IMR-90 (cell line): Measurements from ENCODE around the gene KCNE2. TPM values are rescaled to one million over a fixed set of nuclear protein-coding genes. Genes with fewer than 3 reads are reported as not detected.

Source experiments
- ATAC-seq: fragments of 200-7000 bp; cut with Tn5 transposase; 2 replicates; pipeline ENCODE4 v1.9.1; 2020; ENCODE audit warnings: low read depth, mild to moderate bottlenecking, moderate library complexity
- BruUV-seq: library from RNA; stranded (reverse); fragments of 400-500 nt; replicated peaks from 2 replicates; lab custom pipeline; 2021; lab: Mats Ljungman, UMichigan
- CTCF ChIA-PET: fragments of 300-600 bp; formaldehyde crosslinking; extraction: SDS; loops from one replicate; lab custom pipeline; 2021; ENCODE audit warnings: antibody characterized with exemption; lab: Yijun Ruan, JAX
- POLR2A ChIA-PET: fragments of 300-600 bp; sonication (Branson Sonifier 250); formaldehyde crosslinking; loops from one replicate; lab custom pipeline; 2022; ENCODE audit warnings: antibody characterized with exemption; ENCODE audit not compliant: unreplicated experiment; lab: Charles Lee
- DNase-seq: peaks from one replicate; pipeline ENCODE4 v3.0.0; 2013
- H2AFZ ChIP-seq: replicated peaks from 2 replicates; pipeline ENCODE3; 2013; ENCODE audit warnings: low read length, mild to moderate bottlenecking; ENCODE audit not compliant: poor library complexity
- H2AK5ac ChIP-seq: 2 replicates; pipeline ENCODE4 v1.6.1; 2013; ENCODE audit warnings: low read depth, low read length, inconsistent platforms
- H2AK9ac ChIP-seq: replicated peaks from 2 replicates; pipeline ENCODE3; 2013; ENCODE audit warnings: mild to moderate bottlenecking, low read depth, low read length, moderate library complexity; ENCODE audit not compliant: poor library complexity
- H2BK120ac ChIP-seq: 2 replicates; pipeline ENCODE4 v1.6.1; 2013; ENCODE audit warnings: low read depth, low read length, inconsistent platforms
- H2BK15ac ChIP-seq: 3 replicates; pipeline ENCODE4 v1.6.1; 2013; ENCODE audit warnings: low read depth, low read length, inconsistent platforms
- H2BK20ac ChIP-seq: 2 replicates; pipeline ENCODE4 v1.6.1; 2013; ENCODE audit warnings: low read depth, mild to moderate bottlenecking, inconsistent platforms, low read length, moderate library complexity
- H2BK5ac ChIP-seq: 2 replicates; pipeline ENCODE4 v1.6.1; 2013; ENCODE audit warnings: mild to moderate bottlenecking, low read depth, low read length, inconsistent platforms; ENCODE audit not compliant: poor library complexity, severe bottlenecking
- H3K14ac ChIP-seq: replicated peaks from 2 replicates; pipeline ENCODE4 v1.6.1; 2013; ENCODE audit warnings: low read depth, low read length, inconsistent platforms
- H3K18ac ChIP-seq: 2 replicates; pipeline ENCODE4 v1.6.1; 2013; ENCODE audit warnings: low read depth, low read length, control low read depth
- H3K23ac ChIP-seq: 2 replicates; pipeline ENCODE4 v1.6.1; 2013; ENCODE audit warnings: low read depth, low read length, inconsistent platforms
- H3K27ac ChIP-seq: 2 replicates; pipeline ENCODE4 v1.5.1; 2013; ENCODE audit warnings: mild to moderate bottlenecking, control low read depth, low read length; ENCODE audit not compliant: insufficient read depth
- H3K27me3 ChIP-seq: 2 replicates; pipeline ENCODE4 v1.6.1; 2013; ENCODE audit warnings: low read length; ENCODE audit not compliant: control insufficient read depth, insufficient read depth
- H3K36me3 ChIP-seq: 2 replicates; pipeline ENCODE4 v1.6.1; 2013; ENCODE audit warnings: low read length, mixed read lengths; ENCODE audit not compliant: control insufficient read depth, insufficient read depth
- H3K4ac ChIP-seq: 2 replicates; pipeline ENCODE4 v1.6.1; 2013; ENCODE audit warnings: low read depth, low read length, inconsistent platforms
- H3K4me1 ChIP-seq: 2 replicates; pipeline ENCODE4 v1.6.1; 2013; ENCODE audit warnings: low read length, mixed read lengths; ENCODE audit not compliant: control insufficient read depth, insufficient read depth
- H3K4me2 ChIP-seq: 2 replicates; pipeline ENCODE4 v1.6.1; 2013; ENCODE audit warnings: low read depth, mild to moderate bottlenecking, control low read depth, low read length, moderate library complexity
- H3K4me3 ChIP-seq: 2 replicates; pipeline ENCODE4 v1.5.1; 2013; ENCODE audit warnings: low read depth, mild to moderate bottlenecking, control low read depth, low read length, moderate library complexity; ENCODE audit not compliant: insufficient read depth
- H3K56ac ChIP-seq: 2 replicates; pipeline ENCODE4 v1.6.1; 2013; ENCODE audit warnings: low read length, inconsistent platforms; ENCODE audit not compliant: insufficient read depth; ENCODE audit errors: extremely low read depth
- H3K79me1 ChIP-seq, 2 experiments: 2 replicates each; pipeline ENCODE4 v1.6.1; 2013; ENCODE audit warnings: low read length in 2 of 2, inconsistent platforms in 1 of 2, low read depth in 1 of 2
- H3K9ac ChIP-seq: 2 replicates; pipeline ENCODE4 v1.6.1; 2013; ENCODE audit warnings: low read depth, low read length, control low read depth
- H3K9me1 ChIP-seq: 2 replicates; pipeline ENCODE4 v1.6.1; 2013; ENCODE audit warnings: low read length, inconsistent platforms; ENCODE audit not compliant: insufficient read depth
- H3K9me3 ChIP-seq: 2 replicates; pipeline ENCODE4 v1.6.1; 2013; ENCODE audit warnings: low read length; ENCODE audit not compliant: control insufficient read depth, insufficient read depth
- H4K20me1 ChIP-seq: 2 replicates; pipeline ENCODE4 v1.6.1; 2013; ENCODE audit warnings: low read length, inconsistent platforms; ENCODE audit not compliant: insufficient read depth
- H4K5ac ChIP-seq: 2 replicates; pipeline ENCODE4 v1.6.1; 2013; ENCODE audit warnings: mild to moderate bottlenecking, low read depth, low read length, control low read depth
- H4K8ac ChIP-seq, 2 experiments: 2 replicates each; pipeline ENCODE4 v1.6.1; 2013; ENCODE audit warnings: low read depth in 2 of 2, low read length in 2 of 2, control low read depth in 1 of 2, inconsistent platforms in 1 of 2
- H4K91ac ChIP-seq: 2 replicates; pipeline ENCODE4 v1.6.1; 2013; ENCODE audit warnings: low read depth, low read length, inconsistent platforms; ENCODE audit not compliant: insufficient read depth
- BHLHE40 ChIP-seq: fragments of 150-350 bp; IDR thresholded peaks from 2 replicates; pipeline ENCODE4 v1.6.1; 2016; ENCODE audit warnings: mild to moderate bottlenecking, low read depth, low read length
- CEBPB ChIP-seq: IDR thresholded peaks from 2 replicates; pipeline ENCODE4 v1.6.1; 2012; ENCODE audit warnings: low read depth, low read length, improper control_type of control experiment
- CHD1 ChIP-seq: IDR thresholded peaks from 2 replicates; pipeline ENCODE4 v1.6.1; 2012; ENCODE audit warnings: low read depth, low read length, improper control_type of control experiment
- CTCF ChIP-seq: conservative IDR thresholded peaks from 2 replicates; pipeline ENCODE4 v1.5.1; 2012; ENCODE audit warnings: mild to moderate bottlenecking, low read depth, low read length, improper control_type of control experiment
- ELK1 ChIP-seq: fragments of 150-350 bp; IDR thresholded peaks from 2 replicates; pipeline ENCODE4 v1.6.1; 2016; ENCODE audit warnings: low read depth, mild to moderate bottlenecking, low read length, moderate library complexity, borderline replicate concordance
- FOS ChIP-seq: fragments of 150-350 bp; IDR thresholded peaks from 2 replicates; pipeline ENCODE4 v1.6.1; 2016; ENCODE audit warnings: low read depth, low read length
- MAFK ChIP-seq: IDR thresholded peaks from 2 replicates; pipeline ENCODE4 v1.6.1; 2012; ENCODE audit warnings: low read depth, low read length, improper control_type of control experiment
- MAZ ChIP-seq: IDR thresholded peaks from 2 replicates; pipeline ENCODE4 v1.6.1; 2012; ENCODE audit warnings: low read depth, mild to moderate bottlenecking, low read length, improper control_type of control experiment, moderate library complexity, borderline replicate concordance
- MXI1 ChIP-seq: IDR thresholded peaks from 2 replicates; pipeline ENCODE4 v1.6.1; 2012; ENCODE audit warnings: low read depth, mild to moderate bottlenecking, low read length, moderate library complexity, borderline replicate concordance
- NFE2L2 ChIP-seq: fragments of 150-350 bp; IDR thresholded peaks from 2 replicates; pipeline ENCODE4 v1.6.1; 2016; ENCODE audit warnings: low read depth, mild to moderate bottlenecking, low read length
- POLR2A ChIP-seq: IDR thresholded peaks from 2 replicates; pipeline ENCODE4 v1.6.1; 2012; ENCODE audit warnings: mild to moderate bottlenecking, low read depth, low read length
- RAD21 ChIP-seq: IDR thresholded peaks from 2 replicates; pipeline ENCODE4 v1.6.1; 2012; ENCODE audit warnings: low read length, improper control_type of control experiment
- RCOR1 ChIP-seq: IDR thresholded peaks from 2 replicates; pipeline ENCODE4 v1.6.1; 2012; ENCODE audit warnings: mild to moderate bottlenecking, low read length, improper control_type of control experiment; ENCODE audit not compliant: insufficient replicate concordance
- RFX5 ChIP-seq: IDR thresholded peaks from 2 replicates; pipeline ENCODE4 v1.8.0; 2012; ENCODE audit warnings: low read depth, mild to moderate bottlenecking, low read length, moderate library complexity
- SMC3 ChIP-seq: fragments of 150-350 bp; IDR thresholded peaks from 2 replicates; pipeline ENCODE4 v1.6.1; 2016; ENCODE audit warnings: low read depth, mild to moderate bottlenecking, antibody characterized with exemption, low read length, moderate library complexity
- USF2 ChIP-seq: fragments of 150-350 bp; IDR thresholded peaks from 2 replicates; pipeline ENCODE4 v1.6.1; 2017; ENCODE audit warnings: mild to moderate bottlenecking, antibody characterized with exemption, low read length, low read depth
- WGBS, 2 experiments: methylation state at CpG; one replicate each; pipeline versions ENCODE4 v1.1.5 to v1.1.7; 2013; ENCODE audit warnings: missing lambda C conversion rate in 2 of 2; ENCODE audit not compliant: insufficient read length in 1 of 2; ENCODE audit errors: extremely low coverage in 2 of 2; 5-methylcytosine and 5-hydroxymethylcytosine counted together
- dilution Hi-C: fragments of 300-500 bp; cut with HindIII; formaldehyde crosslinking; loops from one replicate; pipeline ENCODE4 v1.14.3; 2018; ENCODE audit warnings: low sequenced_read_pairs; ENCODE audit not compliant: unreplicated experiment
- in situ Hi-C: fragments of 300-500 bp; cut with MboI; formaldehyde crosslinking; loops from 3 replicates; pipeline ENCODE4 v1.14.3; 2019; ENCODE audit warnings: low sequenced_read_pairs, inconsistent platforms, mixed read lengths
- intact Hi-C: fragments of 100-400 bp; cut with micrococcal nuclease; formaldehyde crosslinking; loops from 2 replicates; pipeline ENCODE4 v1.10.0; 2022
- polyA plus RNA-seq, 3 experiments: library from polyadenylated mRNA; depleted of rRNA; stranded (reverse); fragments of >200 nt; gene quantifications; 2 replicates each; pipeline ENCODE4 v1.2.3, GENCODE V29; 2012; ENCODE audit warnings: low replicate concordance in 1 of 3
- total RNA-seq: library from RNA; depleted of rRNA; stranded (reverse); fragments of >200 nt; gene quantifications from 2 replicates; pipeline ENCODE4 v1.2.3, GENCODE V29; 2012

The KCNE2 gene
- total and polyA plus RNA-seq, 2 of the 4 experiments (the other 2 are of a cell fraction), result not detected

GRCh38 chr21:34362670-34363069 is 1.1 kb upstream of the KCNE2 start:
- no peaks in the 10 kb centered on the region for H3K79me1 ChIP-seq
- no peak overlapping the region for H3K9ac ChIP-seq
- no peak overlapping the region for H2BK15ac ChIP-seq
- H3K9me3 ChIP-seq, result peaks cover 4% of the 10 kb centered on the region
- no peak overlapping the region for H3K23ac ChIP-seq
- no peak overlapping the region for H4K91ac ChIP-seq
- no TSS peak for BruUV-seq
- no peak overlapping the region for H2AK5ac ChIP-seq
- H3K27me3 ChIP-seq, result peaks cover 13% of the 10 kb centered on the region
- no peaks in the 10 kb centered on the region for H3K4me1 ChIP-seq
- no peaks in the 10 kb centered on the region for H3K9me1 ChIP-seq
- H2BK20ac ChIP-seq, result no peak overlapping the region
- no peak overlapping the region for H3K18ac ChIP-seq
- H3K36me3 ChIP-seq, result no peaks in the 10 kb centered on the region
- DNase-seq (no peak), ATAC-seq (no peak)
- POLR2A ChIA-PET, result no interaction called here
- dilution Hi-C loops (no loop called here), intact Hi-C loops (no loop called here), in situ Hi-C loops (no loop called here)
- H3K4me3 ChIP-seq, result no peak overlapping the region
- no peak overlapping the region for H3K56ac ChIP-seq
- no peak overlapping the region for H4K8ac ChIP-seq
- H3K4ac ChIP-seq, result no peak overlapping the region
- H4K5ac ChIP-seq, result no peak overlapping the region
- H2AFZ ChIP-seq, result no peak overlapping the region
- no peaks in the 10 kb centered on the region for H4K20me1 ChIP-seq
- H3K14ac ChIP-seq, result no peak overlapping the region
- TF ChIP-seq CEBPB (no peak), FOS (no peak), USF2 (no peak), SMC3 (no peak), RAD21 (no peak), BHLHE40 (no peak), RFX5 (no peak), MAFK (no peak), MAZ (no peak), ELK1 (no peak), POLR2A (no peak), NFE2L2 (no peak), MXI1 (no peak), CTCF (no peak), RCOR1 (no peak), CHD1 (no peak)
- no peak overlapping the region for H3K27ac ChIP-seq
- CTCF ChIA-PET, result interaction anchor here (0.7 to 2.4 kb wide), 4 partner anchors 24 to 439 kb away, joined by 3 to 7 read pairs (median 4); no protein-coding TSS in a partner anchor
- no peak overlapping the region for H2AK9ac ChIP-seq
- no peak overlapping the region for H2BK5ac ChIP-seq
- H2BK120ac ChIP-seq, result no peak overlapping the region
- WGBS, 2 experiments, result no CpG with 5 or more reads among the region's 3 CpGs
- no peak overlapping the region for H3K4me2 ChIP-seq
